ENCODE data around the gene EPHA2. TPM values are rescaled to one million over a fixed set of nuclear protein-coding genes. Genes with fewer than 3 reads are reported as not detected.

Gene EPHA2
- total RNA-seq, 2 experiments from 2014 or later: 0.22 TPM; not detected in 1

DNA sequence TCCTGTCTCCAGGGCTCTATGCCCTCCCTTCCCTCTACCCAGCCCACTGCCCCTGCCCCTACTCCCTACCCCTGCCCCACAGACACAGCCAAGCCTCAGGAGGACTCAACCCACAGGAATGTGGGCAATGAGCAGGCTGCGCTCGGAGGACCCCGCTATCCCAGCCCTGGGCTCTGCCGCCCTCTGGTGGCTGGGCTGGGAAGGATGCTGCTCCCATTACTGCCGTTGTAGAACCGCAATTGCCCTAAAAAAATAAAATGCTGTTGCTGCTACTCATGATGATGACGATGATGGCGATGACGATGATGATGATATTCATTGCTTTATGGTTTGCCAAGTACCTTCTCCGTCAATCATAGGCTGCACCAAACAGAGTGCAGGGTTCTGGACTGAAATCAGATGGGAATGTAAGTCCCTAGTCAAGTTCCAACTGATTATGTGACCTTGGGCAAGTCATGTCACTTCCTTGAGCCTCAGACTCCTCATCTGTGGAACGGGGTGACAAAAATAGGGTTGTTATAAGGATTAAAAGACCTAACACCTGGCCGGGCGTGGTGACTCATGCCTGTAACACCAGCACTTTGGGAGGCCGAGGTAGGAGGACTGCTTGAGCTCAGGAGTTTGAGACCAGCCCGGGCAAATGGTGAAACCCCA, 32.0 kb upstream of the EPHA2 start:
- ChIA-PET POLR2A (interaction anchor here (1.2 kb wide), 1 partner anchor 109 kb away, joined by 4 read pairs; no protein-coding TSS in a partner anchor), CTCF (interaction anchor here (0.6 to 6.0 kb wide), 5 partner anchors 105 to 117 kb away, joined by 3 to 66 read pairs (median 3); partner anchors contain the start of gene FAM131C)
- DNase-seq (peak; percentile 57 to 88 (median 75)), ATAC-seq (ENCODE audit: poor library complexity) (peak; percentile 91)
- H3K4me1 Mint-ChIP-seq (ENCODE audit: low read depth): no peaks in the 10 kb centered on the region
- intact Hi-C loops (cut with DNase I, micrococcal nuclease): loop anchor here (1.0 to 10.0 kb wide), 6 partner anchors 56 to 396 kb away; no protein-coding TSS in a partner anchor
- H3K27me3 Mint-ChIP-seq: peaks cover 10% of the 10 kb centered on the region
- no peak overlapping the region for H3K27ac Mint-ChIP-seq
- Histone ChIP-seq H3K9me3 (ENCODE audit: control insufficient read depth in 1 of 2, insufficient read depth in 1 of 2, low read length in 2 of 2) (no peaks in the 10 kb centered on the region), H3K4me1 (ENCODE audit: insufficient read depth, low read length) (peaks cover 7% of the 10 kb centered on the region), H3K27me3 (ENCODE audit: control insufficient read depth in 1 of 2, insufficient read depth in 2 of 2, low read length in 2 of 2) (peaks cover 0 to 4% of the 10 kb centered on the region in 2 experiments), H3K4me3 (ENCODE audit: low read length) (no peak overlapping the region), H3K27ac (ENCODE audit: low read depth in 1 of 2, low read length in 2 of 2) (no peak overlapping the region), H3K36me3 (ENCODE audit: insufficient read depth, low read length) (no peaks in the 10 kb centered on the region)
- no peaks in the 10 kb centered on the region for H3K9me3 Mint-ChIP-seq
- no peak overlapping the region for H3K4me3 Mint-ChIP-seq
- TF ChIP-seq, protein P1, sequence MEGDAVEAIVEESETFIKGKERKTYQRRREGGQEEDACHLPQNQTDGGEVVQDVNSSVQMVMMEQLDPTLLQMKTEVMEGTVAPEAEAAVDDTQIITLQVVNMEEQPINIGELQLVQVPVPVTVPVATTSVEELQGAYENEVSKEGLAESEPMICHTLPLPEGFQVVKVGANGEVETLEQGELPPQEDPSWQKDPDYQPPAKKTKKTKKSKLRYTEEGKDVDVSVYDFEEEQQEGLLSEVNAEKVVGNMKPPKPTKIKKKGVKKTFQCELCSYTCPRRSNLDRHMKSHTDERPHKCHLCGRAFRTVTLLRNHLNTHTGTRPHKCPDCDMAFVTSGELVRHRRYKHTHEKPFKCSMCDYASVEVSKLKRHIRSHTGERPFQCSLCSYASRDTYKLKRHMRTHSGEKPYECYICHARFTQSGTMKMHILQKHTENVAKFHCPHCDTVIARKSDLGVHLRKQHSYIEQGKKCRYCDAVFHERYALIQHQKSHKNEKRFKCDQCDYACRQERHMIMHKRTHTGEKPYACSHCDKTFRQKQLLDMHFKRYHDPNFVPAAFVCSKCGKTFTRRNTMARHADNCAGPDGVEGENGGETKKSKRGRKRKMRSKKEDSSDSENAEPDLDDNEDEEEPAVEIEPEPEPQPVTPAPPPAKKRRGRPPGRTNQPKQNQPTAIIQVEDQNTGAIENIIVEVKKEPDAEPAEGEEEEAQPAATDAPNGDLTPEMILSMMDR (IDR thresholded peaks at IDR 0.05): peak; percentile 97
- no peaks in the 10 kb centered on the region for H3K36me3 Mint-ChIP-seq (ENCODE audit: low read depth)

DNA sequence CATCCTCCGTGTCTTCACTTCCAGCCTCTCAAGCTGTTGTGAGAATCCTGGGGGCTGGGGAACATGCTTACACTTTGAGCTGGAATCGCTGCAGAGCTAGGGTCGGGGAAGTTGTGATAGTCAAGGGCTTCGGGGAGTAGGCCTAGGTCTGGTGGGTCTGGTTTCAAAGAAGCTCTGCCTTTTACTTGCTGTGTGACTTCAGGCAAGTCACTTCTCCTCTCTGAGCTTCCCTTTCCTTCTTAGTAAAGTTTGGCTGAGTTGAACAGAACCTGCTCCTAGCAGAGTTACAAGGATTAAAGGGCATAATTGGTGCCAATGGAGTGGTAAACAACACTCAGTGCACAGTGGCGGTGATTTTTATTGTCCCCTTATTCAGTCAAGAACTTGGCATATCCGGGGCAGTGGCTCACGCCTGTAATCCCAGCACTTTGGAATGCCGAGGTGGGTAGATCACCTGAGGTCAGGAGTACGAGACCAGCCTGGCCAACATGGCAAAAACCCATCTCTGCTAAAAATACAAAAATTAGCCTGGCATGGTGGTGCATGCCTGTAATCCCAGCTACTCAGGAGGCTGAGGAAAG, 30.9 kb upstream of the EPHA2 start:
- no peak overlapping the region for H3K27ac Mint-ChIP-seq
- no peaks in the 10 kb centered on the region for H3K36me3 ChIP-seq (ENCODE audit: insufficient read depth, low read length)
- H3K36me3 Mint-ChIP-seq (ENCODE audit: low read depth): no peaks in the 10 kb centered on the region
- intact Hi-C loops (cut with DNase I, micrococcal nuclease): loop anchor here (1.0 to 10.0 kb wide), 6 partner anchors 58 to 394 kb away; no protein-coding TSS in a partner anchor
- H3K9me3 ChIP-seq (ENCODE audit: control insufficient read depth in 1 of 2, insufficient read depth in 1 of 2, low read length in 2 of 2): no peaks in the 10 kb centered on the region
- no peaks in the 10 kb centered on the region for H3K4me1 Mint-ChIP-seq (ENCODE audit: low read depth)
- peaks cover 10% of the 10 kb centered on the region for H3K27me3 Mint-ChIP-seq
- H3K4me3 ChIP-seq (ENCODE audit: low read length): no peak overlapping the region
- TF ChIP-seq, protein P1 (IDR thresholded peaks at IDR 0.05): no peak
- DNase-seq (no peak), ATAC-seq (ENCODE audit: poor library complexity) (no peak)
- H3K4me1 ChIP-seq (ENCODE audit: insufficient read depth, low read length): peaks cover 7% of the 10 kb centered on the region
- ChIA-PET POLR2A (interaction anchor here (1.5 kb wide), 1 partner anchor 108 kb away, joined by 4 read pairs; no protein-coding TSS in a partner anchor), CTCF (interaction anchor here (0.6 to 6.0 kb wide), 6 partner anchors 24 to 115 kb away, joined by 3 to 66 read pairs (median 3); partner anchors contain the start of gene FAM131C)
- no peak overlapping the region for H3K27ac ChIP-seq (ENCODE audit: low read depth in 1 of 2, low read length in 2 of 2)
- H3K9me3 Mint-ChIP-seq: no peaks in the 10 kb centered on the region
- peaks cover 0 to 4% of the 10 kb centered on the region in 2 experiments for H3K27me3 ChIP-seq (ENCODE audit: control insufficient read depth in 1 of 2, insufficient read depth in 2 of 2, low read length in 2 of 2)
- H3K4me3 Mint-ChIP-seq: no peak overlapping the region

DNA sequence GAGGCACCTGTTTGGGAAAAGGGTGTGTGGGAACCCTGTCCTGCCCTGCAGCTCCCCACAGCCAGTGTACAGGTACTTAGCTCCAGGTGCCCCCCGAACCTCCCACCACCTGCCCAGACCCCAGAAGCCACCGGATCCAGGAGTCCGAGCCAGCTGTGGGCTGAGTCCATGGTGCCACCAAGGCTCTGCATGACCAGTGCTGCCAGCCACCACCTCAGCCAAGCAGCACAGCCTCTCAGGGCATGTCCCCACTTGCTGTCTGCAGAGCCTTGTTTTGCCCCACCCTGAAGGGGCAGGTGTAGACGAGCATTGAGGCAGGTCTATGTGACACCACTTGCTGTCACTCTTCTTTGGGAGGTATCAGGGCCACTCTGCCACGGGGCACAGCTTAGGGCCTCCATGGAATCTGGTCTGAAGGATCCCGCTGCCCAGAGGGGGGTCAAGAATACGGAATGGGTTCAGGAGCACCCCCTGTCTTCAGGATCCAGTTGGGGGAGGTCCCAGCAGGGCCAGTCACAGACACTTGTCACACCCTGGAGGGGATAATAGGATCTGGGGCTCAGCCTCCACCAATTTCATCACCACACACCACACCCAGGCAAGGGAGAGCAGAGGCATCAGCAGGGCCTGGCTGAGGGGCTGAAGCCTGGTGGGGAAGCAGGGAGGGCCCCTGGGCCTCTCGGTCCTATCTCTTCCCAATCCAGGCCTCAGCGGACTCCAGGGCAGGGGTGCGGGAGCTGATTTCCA, 28.9 kb upstream of the EPHA2 start:
- Mint-ChIP-seq H3K36me3 (ENCODE audit: low read depth) (no peaks in the 10 kb centered on the region), H3K4me3 (no peak overlapping the region), H3K9me3 (no peaks in the 10 kb centered on the region), H3K27me3 (peaks cover 10% of the 10 kb centered on the region), H3K4me1 (ENCODE audit: low read depth) (no peaks in the 10 kb centered on the region), H3K27ac (no peak overlapping the region)
- Histone ChIP-seq H3K9me3 (ENCODE audit: control insufficient read depth in 1 of 2, insufficient read depth in 1 of 2, low read length in 2 of 2) (no peaks in the 10 kb centered on the region), H3K27ac (ENCODE audit: low read depth in 1 of 2, low read length in 2 of 2) (no peak overlapping the region), H3K4me1 (ENCODE audit: insufficient read depth, low read length) (peaks cover 7% of the 10 kb centered on the region), H3K4me3 (ENCODE audit: low read length) (no peak overlapping the region), H3K27me3 (ENCODE audit: control insufficient read depth in 1 of 2, insufficient read depth in 2 of 2, low read length in 2 of 2) (peaks cover 0 to 4% of the 10 kb centered on the region in 2 experiments), H3K36me3 (ENCODE audit: insufficient read depth, low read length) (no peaks in the 10 kb centered on the region)
- ATAC-seq (ENCODE audit: poor library complexity): no peak
- intact Hi-C loops (cut with DNase I, micrococcal nuclease): loop anchor here (5.0 to 10.0 kb wide), 3 partner anchors 62 to 392 kb away; no protein-coding TSS in a partner anchor
- ChIA-PET CTCF (interaction anchor here (1.9 to 6.0 kb wide), 2 partner anchors 105 to 106 kb away, joined by 6 to 66 read pairs; no protein-coding TSS in a partner anchor), POLR2A (no interaction called here)
- no peak for DNase-seq
- TF ChIP-seq, protein P1 (IDR thresholded peaks at IDR 0.05): no peak

Data from CD4-positive, alpha-beta T cell (primary cell).